Esophagus muscularis mucosa (tissue), 3 donors: ENCODE data around the gene CDHR4.

Experiments used
- CTCF ChIP-seq, 3 experiments: fragments of 200-600 bp in 2 of 3; fragments of 450-650 bp in 1 of 3; sonication (generic) in 2 of 3; IDR thresholded peaks; one replicate each; pipeline ENCODE4 v1.5.1; 2017 to 2019; ENCODE audit warnings: antibody characterized with exemption in 3 of 3, mild to moderate bottlenecking in 2 of 3, moderate library complexity in 1 of 3
- EP300 ChIP-seq: sonication (generic); formaldehyde crosslinking; IDR thresholded peaks from one replicate; pipeline ENCODE4 v1.6.1; 2017; ENCODE audit warnings: antibody characterized with exemption

- TF ChIP-seq CTCF (IDR thresholded peaks at IDR 0.05) (no peak), EP300 (no peak)
Measured at GRCh38 chr3:49806850-49807249, 7.2 kb upstream of the CDHR4 start.
